GM19043 (cell line): ENCODE measurements around the gene MEX3B.
"Not testable (repeated sequence)": the region's sequence is repeated elsewhere in the genome, so short reads cannot be mapped to it uniquely, and the experiment has no call there.

Experiments used
- ATAC-seq: cut with Tn5 transposase; IDR thresholded peaks from one replicate; pipeline ENCODE4 v1.9.1; 2021; ENCODE audit warnings: low read depth; ENCODE audit not compliant: unreplicated experiment

Gene MEX3B

GRCh38 chr15:82051664-82052063, 5.8 kb upstream of the MEX3B start:
- ATAC-seq, result no peak

- ATAC-seq, result no peak
Measured at GRCh38 chr15:82048811-82049210, 3.0 kb upstream of the MEX3B start.

- no peak for ATAC-seq
Measured at GRCh38 chr15:82047453-82048400, 1.9 kb upstream of the MEX3B start.

GRCh38 chr15:82046666-82047452, 1.0 kb upstream of the MEX3B start:
- peak; percentile 50 for ATAC-seq

GRCh38 chr15:82045179-82045891, 483 bp downstream of the MEX3B start:
- ATAC-seq, result peak; percentile 2

GRCh38 chr15:82044373-82045178, 1.2 kb downstream of the MEX3B start:
- ATAC-seq, result no peak

- no peak for ATAC-seq
Measured at GRCh38 chr15:82043796-82044372, 1.9 kb downstream of the MEX3B start.

GRCh38 chr15:82043130-82043673, 2.6 kb downstream of the MEX3B start:
- no peak for ATAC-seq

- ATAC-seq, result no peak
Measured at GRCh38 chr15:82040862-82041261, 5.0 kb downstream of the MEX3B start.

GRCh38 chr15:82040390-82040789, 5.4 kb downstream of the MEX3B start:
- no peak for ATAC-seq

- no peak for ATAC-seq
Measured at GRCh38 chr15:82039871-82040270, 5.9 kb downstream of the MEX3B start.

GRCh38 chr15:82036461-82036860, 9.4 kb downstream of the MEX3B start:
- ATAC-seq, result no peak

GRCh38 chr15:82031871-82032270, 13.9 kb downstream of the MEX3B start:
- no peak for ATAC-seq

GRCh38 chr15:82030176-82030575, 15.6 kb downstream of the MEX3B start:
- ATAC-seq, result no peak

- ATAC-seq, result not testable (repeated sequence)
Measured at GRCh38 chr15:82028163-82028562, 17.7 kb downstream of the MEX3B start.

- ATAC-seq, result no peak
Measured at GRCh38 chr15:82021992-82022391, 23.8 kb downstream of the MEX3B start.

GRCh38 chr15:82020625-82021394, 25.0 kb downstream of the MEX3B start:
- ATAC-seq, result no peak

- no peak for ATAC-seq
Measured at GRCh38 chr15:82018201-82018600, 27.6 kb downstream of the MEX3B start.

- no peak for ATAC-seq
Measured at GRCh38 chr15:82017656-82018055, 28.2 kb downstream of the MEX3B start.
